Retinal pigment epithelial cell (primary cell): Measurements from ENCODE around the gene TPBGL.
A peak's percentile ranks its signal among the peaks of the same experiment; 100 is the strongest.

ENCODE experiments used
- DNase-seq: peaks from one replicate; pipeline ENCODE4 v3.0.0-alpha.2; 2010; ENCODE audit warnings: low read depth
- H3K4me3 ChIP-seq: 2 replicates; pipeline ENCODE4 v1.5.1; 2011; ENCODE audit warnings: mild to moderate bottlenecking, low read length, control low read depth, moderate library complexity
- CTCF ChIP-seq: conservative IDR thresholded peaks from 2 replicates; pipeline ENCODE4 v1.5.1; 2011; ENCODE audit warnings: low read depth, low read length, control low read depth, inconsistent platforms

TPBGL gene

GRCh38 chr11:75225794-75226193 lies 14.8 kb upstream of the TPBGL start:
- no peak for DNase-seq
- TF ChIP-seq CTCF = no peak

GRCh38 chr11:75229466-75229865 lies 11.1 kb upstream of the TPBGL start:
- no peak for DNase-seq
- no peak for TF ChIP-seq CTCF
- H3K4me3 ChIP-seq = no peak overlapping the region

More at GRCh38 chr11:75225794-75226193, 14.8 kb upstream of the TPBGL start:
- no peak overlapping the region for H3K4me3 ChIP-seq

- no peak for DNase-seq
- TF ChIP-seq CTCF = no peak
- H3K4me3 ChIP-seq = no peak overlapping the region
These were observed 10.0 kb upstream of the TPBGL start for GRCh38 chr11:75230621-75231020.

GRCh38 chr11:75233754-75234172 lies 6.8 kb upstream of the TPBGL start:
- no peak overlapping the region for H3K4me3 ChIP-seq
- TF ChIP-seq CTCF = no peak
- peak; percentile 38 for DNase-seq

- no peak for TF ChIP-seq CTCF
- no peak for DNase-seq
- no peak overlapping the region for H3K4me3 ChIP-seq
These were observed 4.5 kb upstream of the TPBGL start for GRCh38 chr11:75236062-75236461.

GRCh38 chr11:75237050-75237449 lies 3.5 kb upstream of the TPBGL start:
- no peak overlapping the region for H3K4me3 ChIP-seq
- no peak for DNase-seq
- TF ChIP-seq CTCF = no peak

GRCh38 chr11:75238595-75239440 lies 1.8 kb upstream of the TPBGL start:
- no peak overlapping the region for H3K4me3 ChIP-seq
- DNase-seq = no peak
- TF ChIP-seq CTCF = no peak
